Measurements from ENCODE around the gene SMIM5.

Gene SMIM5

GRCh38 chr17:75616521-75617122 lies 16.6 kb upstream of the SMIM5 start:
- Histone ChIP-seq H3K4me3 (ENCODE audit: insufficient read depth, low read depth, low read length) (no peak overlapping the region), H3K27ac (ENCODE audit: insufficient read depth, low read depth, low read length, poor library complexity, severe bottlenecking) (no peak overlapping the region), H3K9me3 (ENCODE audit: control insufficient read depth, low read length) (no peaks in the 10 kb centered on the region), H3K36me3 (ENCODE audit: control insufficient read depth, insufficient read depth, low read length) (no peaks in the 10 kb centered on the region), H3K4me1 (ENCODE audit: control insufficient read depth, insufficient read depth, low read length) (peaks cover 13% of the 10 kb centered on the region), H3K27me3 (ENCODE audit: control insufficient read depth, insufficient read depth, low read length, poor library complexity, severe bottlenecking) (no peaks in the 10 kb centered on the region)
- WGBS, 2 experiments: 94 to 95% methylated on average over 24 of the region's 24 CpGs

DNA sequence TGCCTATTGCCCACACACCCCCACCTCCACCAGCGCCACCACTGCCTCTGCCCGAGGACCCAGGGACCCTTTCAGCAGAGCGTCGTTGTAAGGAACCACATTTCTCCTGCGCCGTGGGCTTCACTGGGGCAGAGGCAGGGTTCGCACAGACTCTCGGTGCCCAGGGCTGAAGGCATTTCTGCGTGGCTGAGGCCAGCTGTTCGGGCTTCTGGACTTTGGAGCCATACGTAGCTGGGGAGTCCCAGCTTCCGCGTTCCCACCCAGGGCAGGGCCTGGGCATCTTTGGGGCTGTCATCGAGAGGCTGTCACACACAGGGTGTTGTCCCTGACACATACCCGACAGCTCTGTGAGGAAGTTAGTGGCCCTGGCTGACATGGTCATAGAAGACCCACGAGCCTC lies 16.0 kb upstream of the SMIM5 start:
- no peak overlapping the region for H3K4me3 ChIP-seq (ENCODE audit: insufficient read depth, low read depth, low read length)
- H3K27me3 ChIP-seq (ENCODE audit: control insufficient read depth, insufficient read depth, low read length, poor library complexity, severe bottlenecking): no peaks in the 10 kb centered on the region
- no peaks in the 10 kb centered on the region for H3K36me3 ChIP-seq (ENCODE audit: control insufficient read depth, insufficient read depth, low read length)
- no peaks in the 10 kb centered on the region for H3K9me3 ChIP-seq (ENCODE audit: control insufficient read depth, low read length)
- H3K27ac ChIP-seq (ENCODE audit: insufficient read depth, low read depth, low read length, poor library complexity, severe bottlenecking): no peak overlapping the region
- WGBS, 2 experiments: 93% methylated on average over 16 of the region's 16 CpGs
- peaks cover 13% of the 10 kb centered on the region for H3K4me1 ChIP-seq (ENCODE audit: control insufficient read depth, insufficient read depth, low read length)

DNA sequence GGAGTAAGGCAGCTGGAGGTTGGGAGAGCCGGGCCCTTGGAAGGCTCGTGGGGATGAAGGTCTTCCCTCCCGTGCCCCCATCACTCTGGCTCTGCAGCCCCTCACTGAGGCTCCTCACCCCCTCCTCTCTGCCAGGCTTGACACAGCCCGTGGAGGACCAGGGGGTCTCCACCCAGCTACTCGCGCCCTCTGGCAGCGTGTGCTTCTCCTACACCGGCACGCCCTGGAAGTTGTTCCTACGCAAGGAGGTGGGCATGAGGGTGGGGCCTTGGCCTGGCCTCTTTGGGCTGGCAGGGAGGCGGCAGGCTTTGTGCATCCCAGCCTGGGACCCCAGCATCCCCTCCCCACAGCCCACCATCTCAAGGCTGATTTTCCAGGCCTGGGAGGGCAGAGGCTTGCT lies 15.6 kb upstream of the SMIM5 start:
- H3K4me3 ChIP-seq (ENCODE audit: insufficient read depth, low read depth, low read length): no peak overlapping the region
- WGBS, 2 experiments: 89 to 90% methylated on average over 11 of the region's 11 CpGs
- H3K27ac ChIP-seq (ENCODE audit: insufficient read depth, low read depth, low read length, poor library complexity, severe bottlenecking): no peak overlapping the region
- H3K27me3 ChIP-seq (ENCODE audit: control insufficient read depth, insufficient read depth, low read length, poor library complexity, severe bottlenecking): no peaks in the 10 kb centered on the region
- H3K36me3 ChIP-seq (ENCODE audit: control insufficient read depth, insufficient read depth, low read length): no peaks in the 10 kb centered on the region
- H3K9me3 ChIP-seq (ENCODE audit: control insufficient read depth, low read length): no peaks in the 10 kb centered on the region
- H3K4me1 ChIP-seq (ENCODE audit: control insufficient read depth, insufficient read depth, low read length): peaks cover 13% of the 10 kb centered on the region

DNA sequence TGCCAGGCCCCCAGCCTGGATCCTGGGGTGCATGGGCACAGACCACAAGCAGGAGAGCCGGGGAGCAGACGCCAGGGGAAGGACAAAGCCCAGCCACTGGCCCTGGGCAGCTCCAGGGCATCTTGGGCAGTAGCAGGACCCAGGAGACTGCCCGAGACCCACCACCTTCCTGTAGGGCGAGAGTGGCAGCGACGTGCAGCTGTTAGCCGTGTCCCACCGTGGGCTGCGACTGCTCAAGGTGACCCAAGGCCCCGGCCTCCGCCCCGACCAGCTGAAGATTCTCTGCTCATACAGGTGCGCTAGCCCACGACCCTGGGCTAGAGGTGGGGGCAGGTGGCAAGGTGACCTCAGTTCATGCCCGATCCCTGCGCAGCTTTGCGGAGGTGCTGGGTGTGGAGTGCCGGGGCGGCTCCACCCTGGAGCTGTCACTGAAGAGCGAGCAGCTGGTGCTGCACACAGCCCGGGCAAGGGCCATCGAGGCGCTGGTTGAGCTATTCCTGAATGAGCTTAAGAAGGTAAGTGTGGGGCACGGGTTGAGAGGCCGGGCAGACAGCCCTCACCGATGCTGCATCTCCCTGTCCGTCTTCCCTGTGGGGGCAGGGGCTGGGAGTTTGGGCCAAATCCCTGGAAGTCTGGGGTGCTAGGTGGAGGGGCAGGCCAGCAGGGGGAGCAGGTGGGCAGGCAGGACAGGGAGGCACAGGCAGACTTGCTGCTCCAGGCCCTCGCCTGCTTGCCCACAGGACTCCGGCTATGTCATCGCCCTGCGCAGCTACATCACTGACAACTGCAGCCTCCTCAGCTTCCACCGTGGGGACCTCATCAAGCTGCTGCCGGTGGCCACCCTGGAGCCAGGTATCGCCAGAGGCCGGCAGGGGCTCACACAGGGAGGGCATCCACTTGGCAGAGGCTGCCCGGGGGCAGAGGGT lies 13.5 kb upstream of the SMIM5 start:
- WGBS, 2 experiments: 78 to 79% methylated on average over 36 of the region's 36 CpGs
- no peaks in the 10 kb centered on the region for H3K27me3 ChIP-seq (ENCODE audit: control insufficient read depth, insufficient read depth, low read length, poor library complexity, severe bottlenecking)

GRCh38 chr17:75621489-75621888 lies 11.7 kb upstream of the SMIM5 start:
- H3K36me3 ChIP-seq (ENCODE audit: control insufficient read depth, insufficient read depth, low read length): no peaks in the 10 kb centered on the region
- WGBS, 2 experiments: 94 to 95% methylated on average over 4 of the region's 4 CpGs
- H3K27me3 ChIP-seq (ENCODE audit: control insufficient read depth, insufficient read depth, low read length, poor library complexity, severe bottlenecking): no peaks in the 10 kb centered on the region
- H3K4me3 ChIP-seq (ENCODE audit: insufficient read depth, low read depth, low read length): no peak overlapping the region
- H3K27ac ChIP-seq (ENCODE audit: insufficient read depth, low read depth, low read length, poor library complexity, severe bottlenecking): no peak overlapping the region
- no peaks in the 10 kb centered on the region for H3K4me1 ChIP-seq (ENCODE audit: control insufficient read depth, insufficient read depth, low read length)
- H3K9me3 ChIP-seq (ENCODE audit: control insufficient read depth, low read length): no peaks in the 10 kb centered on the region

More for the DNA sequence above, 13.5 kb upstream of the SMIM5 start:
- H3K9me3 ChIP-seq (ENCODE audit: control insufficient read depth, low read length): no peaks in the 10 kb centered on the region
- no peak overlapping the region for H3K27ac ChIP-seq (ENCODE audit: insufficient read depth, low read depth, low read length, poor library complexity, severe bottlenecking)
- H3K4me3 ChIP-seq (ENCODE audit: insufficient read depth, low read depth, low read length): no peak overlapping the region
- peaks cover under 1% of the 10 kb centered on the region for H3K4me1 ChIP-seq (ENCODE audit: control insufficient read depth, insufficient read depth, low read length)
- no peaks in the 10 kb centered on the region for H3K36me3 ChIP-seq (ENCODE audit: control insufficient read depth, insufficient read depth, low read length)

- 85 to 87% methylated on average over 8 of the region's 8 CpGs for WGBS, 2 experiments
- no peaks in the 10 kb centered on the region for H3K9me3 ChIP-seq (ENCODE audit: control insufficient read depth, low read length)
Observed at GRCh38 chr17:75622076-75622475, 11.2 kb upstream of the SMIM5 start.

DNA sequence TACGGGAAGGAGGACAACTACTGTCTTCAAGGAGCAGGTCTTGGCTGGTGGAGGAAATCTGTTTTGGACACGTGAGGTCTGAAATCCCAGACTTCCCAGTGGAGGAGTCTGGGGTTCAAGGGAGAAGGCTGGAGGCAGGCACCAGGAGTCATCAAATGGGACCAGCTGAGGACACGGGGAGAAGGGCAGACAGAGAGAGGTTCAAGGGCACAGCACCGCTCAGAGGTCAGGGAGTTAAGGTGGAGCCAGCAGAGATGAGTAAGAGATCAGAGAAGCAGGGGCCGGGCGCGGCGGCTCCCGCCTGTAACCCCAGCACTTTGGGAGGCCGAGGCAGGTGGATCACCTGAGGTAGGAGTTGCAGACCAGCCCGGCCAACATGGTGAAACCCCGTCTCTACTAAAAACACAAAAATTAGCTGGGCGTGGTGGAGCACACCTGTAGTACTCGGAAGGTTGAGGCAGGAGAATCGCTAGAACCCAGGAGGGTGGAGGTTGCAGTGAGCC lies 10.4 kb upstream of the SMIM5 start:
- H3K27me3 ChIP-seq (ENCODE audit: control insufficient read depth, insufficient read depth, low read length, poor library complexity, severe bottlenecking): no peaks in the 10 kb centered on the region
- H3K4me1 ChIP-seq (ENCODE audit: control insufficient read depth, insufficient read depth, low read length): no peaks in the 10 kb centered on the region
- no peak overlapping the region for H3K4me3 ChIP-seq (ENCODE audit: insufficient read depth, low read depth, low read length)
- H3K27ac ChIP-seq (ENCODE audit: insufficient read depth, low read depth, low read length, poor library complexity, severe bottlenecking): no peak overlapping the region
- no peaks in the 10 kb centered on the region for H3K36me3 ChIP-seq (ENCODE audit: control insufficient read depth, insufficient read depth, low read length)
- no peaks in the 10 kb centered on the region for H3K9me3 ChIP-seq (ENCODE audit: control insufficient read depth, low read length)
- 84 to 92% methylated on average over 15 of the region's 15 CpGs for WGBS, 2 experiments

More at GRCh38 chr17:75622076-75622475, 11.2 kb upstream of the SMIM5 start:
- Histone ChIP-seq H3K27me3 (ENCODE audit: control insufficient read depth, insufficient read depth, low read length, poor library complexity, severe bottlenecking) (no peaks in the 10 kb centered on the region), H3K36me3 (ENCODE audit: control insufficient read depth, insufficient read depth, low read length) (no peaks in the 10 kb centered on the region), H3K4me1 (ENCODE audit: control insufficient read depth, insufficient read depth, low read length) (no peaks in the 10 kb centered on the region), H3K27ac (ENCODE audit: insufficient read depth, low read depth, low read length, poor library complexity, severe bottlenecking) (no peak overlapping the region), H3K4me3 (ENCODE audit: insufficient read depth, low read depth, low read length) (no peak overlapping the region)

GRCh38 chr17:75623386-75623785 lies 9.8 kb upstream of the SMIM5 start:
- Histone ChIP-seq H3K36me3 (ENCODE audit: control insufficient read depth, insufficient read depth, low read length) (no peaks in the 10 kb centered on the region), H3K9me3 (ENCODE audit: control insufficient read depth, low read length) (no peaks in the 10 kb centered on the region), H3K4me1 (ENCODE audit: control insufficient read depth, insufficient read depth, low read length) (no peaks in the 10 kb centered on the region), H3K4me3 (ENCODE audit: insufficient read depth, low read depth, low read length) (no peak overlapping the region), H3K27ac (ENCODE audit: insufficient read depth, low read depth, low read length, poor library complexity, severe bottlenecking) (no peak overlapping the region), H3K27me3 (ENCODE audit: control insufficient read depth, insufficient read depth, low read length, poor library complexity, severe bottlenecking) (no peaks in the 10 kb centered on the region)
- WGBS, 2 experiments: 92 to 93% methylated on average over 9 of the region's 9 CpGs

GRCh38 chr17:75624021-75624420 lies 9.2 kb upstream of the SMIM5 start:
- Histone ChIP-seq H3K4me1 (ENCODE audit: control insufficient read depth, insufficient read depth, low read length) (no peaks in the 10 kb centered on the region), H3K27ac (ENCODE audit: insufficient read depth, low read depth, low read length, poor library complexity, severe bottlenecking) (no peak overlapping the region), H3K36me3 (ENCODE audit: control insufficient read depth, insufficient read depth, low read length) (no peaks in the 10 kb centered on the region), H3K27me3 (ENCODE audit: control insufficient read depth, insufficient read depth, low read length, poor library complexity, severe bottlenecking) (no peaks in the 10 kb centered on the region), H3K4me3 (ENCODE audit: insufficient read depth, low read depth, low read length) (no peak overlapping the region), H3K9me3 (ENCODE audit: control insufficient read depth, low read length) (no peaks in the 10 kb centered on the region)
- 91% methylated on average over 12 of the region's 12 CpGs for WGBS, 2 experiments

DNA sequence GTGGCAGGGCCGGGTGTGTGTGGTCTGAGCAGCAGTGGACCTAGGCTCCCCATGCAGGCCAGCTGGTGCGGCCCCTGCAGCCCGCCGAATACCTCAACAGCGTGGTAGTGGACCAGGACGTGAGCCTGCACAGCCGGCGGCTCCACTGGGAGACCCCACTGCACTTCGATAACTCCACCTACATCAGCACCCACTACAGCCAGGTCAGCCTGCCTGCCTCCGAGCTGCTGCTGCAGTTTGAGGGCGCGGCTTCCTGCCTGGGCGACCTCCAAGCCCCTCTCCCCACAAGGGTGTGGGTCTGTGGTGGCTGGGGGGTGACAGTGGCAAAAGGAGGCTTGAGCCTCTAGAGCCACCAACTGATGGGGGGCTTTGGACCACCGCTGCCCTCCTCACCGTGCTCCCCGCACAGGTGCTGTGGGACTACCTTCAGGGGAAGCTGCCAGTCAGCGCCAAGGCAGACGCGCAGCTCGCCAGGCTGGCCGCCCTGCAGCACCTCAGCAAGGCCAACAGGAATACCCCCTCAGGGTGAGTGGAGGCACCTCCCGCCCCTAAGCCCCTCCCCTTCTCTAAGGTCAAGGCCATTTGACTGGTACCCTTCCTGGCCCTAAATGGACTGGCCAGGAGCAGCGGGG lies 8.4 kb upstream of the SMIM5 start:
- Histone ChIP-seq H3K36me3 (ENCODE audit: control insufficient read depth, insufficient read depth, low read length) (no peaks in the 10 kb centered on the region), H3K27me3 (ENCODE audit: control insufficient read depth, insufficient read depth, low read length, poor library complexity, severe bottlenecking) (no peaks in the 10 kb centered on the region), H3K4me1 (ENCODE audit: control insufficient read depth, insufficient read depth, low read length) (no peaks in the 10 kb centered on the region), H3K27ac (ENCODE audit: insufficient read depth, low read depth, low read length, poor library complexity, severe bottlenecking) (no peak overlapping the region), H3K4me3 (ENCODE audit: insufficient read depth, low read depth, low read length) (no peak overlapping the region), H3K9me3 (ENCODE audit: control insufficient read depth, low read length) (no peaks in the 10 kb centered on the region)
- WGBS, 2 experiments: 89 to 96% methylated on average over 22 to 23 of the region's 23 CpGs

Measured in ectodermal cell (in vitro differentiated cells).